HG03060 (cell line): ENCODE data around the gene SLC16A10.

Source experiments
- ATAC-seq: cut with Tn5 transposase; IDR thresholded peaks from one replicate; pipeline ENCODE4 v1.9.1; 2021; ENCODE audit warnings: low read depth, moderate number of reproducible peaks; ENCODE audit not compliant: unreplicated experiment

The SLC16A10 gene

GRCh38 chr6:111208933-111209332, 121.6 kb downstream of the SLC16A10 start:
- no peak for ATAC-seq

GRCh38 chr6:111210194-111210728, 123.0 kb downstream of the SLC16A10 start:
- no peak for ATAC-seq

GRCh38 chr6:111211411-111212030, 124.2 kb downstream of the SLC16A10 start:
- no peak for ATAC-seq

- ATAC-seq, result no peak
Observed at GRCh38 chr6:111212625-111213024, 125.3 kb downstream of the SLC16A10 start.

GRCh38 chr6:111215131-111215530, 127.8 kb downstream of the SLC16A10 start:
- no peak for ATAC-seq

- no peak for ATAC-seq
Observed at GRCh38 chr6:111219785-111220184, 132.5 kb downstream of the SLC16A10 start.

- ATAC-seq, result no peak
Observed at GRCh38 chr6:111220383-111221031, 133.2 kb downstream of the SLC16A10 start.

- ATAC-seq, result no peak
Observed at GRCh38 chr6:111221804-111222203, 134.5 kb downstream of the SLC16A10 start.

- no peak for ATAC-seq
Observed at GRCh38 chr6:111222341-111222740, 135.0 kb downstream of the SLC16A10 start.

GRCh38 chr6:111228094-111228493, 140.8 kb downstream of the SLC16A10 start:
- ATAC-seq, result no peak

GRCh38 chr6:111230351-111231089, 143.2 kb downstream of the SLC16A10 start:
- no peak for ATAC-seq

GRCh38 chr6:111231090-111231459, 143.8 kb downstream of the SLC16A10 start:
- ATAC-seq, result no peak

- ATAC-seq, result no peak
Observed at GRCh38 chr6:111237852-111238251, 150.5 kb downstream of the SLC16A10 start.

- no peak for ATAC-seq
Observed at GRCh38 chr6:111238464-111239119, 151.3 kb downstream of the SLC16A10 start.

- ATAC-seq, result no peak
Observed at GRCh38 chr6:111239461-111239860, 152.2 kb downstream of the SLC16A10 start.

GRCh38 chr6:111242452-111242851, 155.1 kb downstream of the SLC16A10 start:
- ATAC-seq, result no peak

GRCh38 chr6:111243095-111243494, 155.8 kb downstream of the SLC16A10 start:
- no peak for ATAC-seq

GRCh38 chr6:111248789-111249188, 161.5 kb downstream of the SLC16A10 start:
- ATAC-seq, result no peak

- ATAC-seq, result no peak
Observed at GRCh38 chr6:111250791-111251354, 163.6 kb downstream of the SLC16A10 start.

GRCh38 chr6:111252726-111253125, 165.4 kb downstream of the SLC16A10 start:
- ATAC-seq, result no peak
